Chondrocyte (in vitro differentiated cells): Measurements from ENCODE around the gene IFRD1. TPM values are rescaled to one million over a fixed set of nuclear protein-coding genes. Genes with fewer than 3 reads are reported as not detected.

Experiments used
- DNase-seq: peaks from one replicate; pipeline ENCODE4 v3.0.0; 2021; ENCODE audit warnings: mixed read lengths, low spot score
- H3K27ac Mint-ChIP-seq: one replicate; pipeline ENCODE4 v1.8.0; 2021; ENCODE audit warnings: mild to moderate bottlenecking, moderate library complexity, mixed read lengths; ENCODE audit not compliant: unreplicated experiment
- H3K27me3 Mint-ChIP-seq: 2 replicates; pipeline ENCODE4 v1.8.0; 2021; ENCODE audit warnings: low read depth, mixed read lengths
- H3K36me3 Mint-ChIP-seq: 2 replicates; pipeline ENCODE4 v1.8.0; 2021; ENCODE audit warnings: low read depth, mixed read lengths
- H3K4me1 Mint-ChIP-seq: 2 replicates; pipeline ENCODE4 v1.8.0; 2021; ENCODE audit warnings: low read depth, mild to moderate bottlenecking, mixed read lengths
- H3K4me3 Mint-ChIP-seq: one replicate; pipeline ENCODE4 v1.8.0; 2021; ENCODE audit warnings: mild to moderate bottlenecking, moderate library complexity, mixed read lengths; ENCODE audit not compliant: unreplicated experiment
- H3K9me3 Mint-ChIP-seq: 2 replicates; pipeline ENCODE4 v1.8.0; 2021; ENCODE audit warnings: low read depth, mixed read lengths
- CTCF ChIP-seq: fragments of 200-600 bp; sonication (generic); IDR thresholded peaks from 2 replicates; pipeline ENCODE4 v1.5.0; 2021; ENCODE audit warnings: antibody characterized with exemption, mild to moderate bottlenecking, moderate library complexity
- total RNA-seq: library from RNA; stranded (reverse); gene quantifications from 3 replicates; pipeline ENCODE4 v1.2.1, GENCODE V29; 2021

Gene IFRD1
- total RNA-seq, 1 donor from 2014 or later: 108 TPM

GRCh38 chr7:112495810-112496462 is 45.7 kb downstream of the IFRD1 start:
- no peaks in the 10 kb centered on the region for H3K9me3 Mint-ChIP-seq
- peaks cover 2% of the 10 kb centered on the region for H3K36me3 Mint-ChIP-seq
- H3K4me3 Mint-ChIP-seq: no peak overlapping the region
- DNase-seq: no peak
- H3K27me3 Mint-ChIP-seq: peaks cover 2% of the 10 kb centered on the region
- H3K4me1 Mint-ChIP-seq: peaks cover 18% of the 10 kb centered on the region
- peak; percentile 84 for TF ChIP-seq CTCF
- peak overlapping the region; percentile 42 for H3K27ac Mint-ChIP-seq

- Mint-ChIP-seq H3K4me1 (peaks cover 15% of the 10 kb centered on the region), H3K9me3 (no peaks in the 10 kb centered on the region), H3K36me3 (no peaks in the 10 kb centered on the region), H3K27me3 (peaks cover 2% of the 10 kb centered on the region), H3K27ac (no peak overlapping the region), H3K4me3 (no peak overlapping the region)
- TF ChIP-seq CTCF: no peak
- DNase-seq: no peak
These were observed 47.2 kb downstream of the IFRD1 start for GRCh38 chr7:112497481-112497880.

GRCh38 chr7:112500619-112501018 is 50.4 kb downstream of the IFRD1 start:
- no peak for DNase-seq
- Mint-ChIP-seq H3K36me3 (no peaks in the 10 kb centered on the region), H3K4me1 (peaks cover 8% of the 10 kb centered on the region), H3K4me3 (no peak overlapping the region), H3K9me3 (no peaks in the 10 kb centered on the region), H3K27me3 (peaks cover 2% of the 10 kb centered on the region), H3K27ac (no peak overlapping the region)
- peak; percentile 45 for TF ChIP-seq CTCF

GRCh38 chr7:112501801-112502503 is 51.7 kb downstream of the IFRD1 start:
- TF ChIP-seq CTCF: no peak
- no peak overlapping the region for H3K4me3 Mint-ChIP-seq
- H3K27ac Mint-ChIP-seq: no peak overlapping the region
- no peaks in the 10 kb centered on the region for H3K9me3 Mint-ChIP-seq
- H3K27me3 Mint-ChIP-seq: no peaks in the 10 kb centered on the region
- peaks cover 6% of the 10 kb centered on the region for H3K4me1 Mint-ChIP-seq
- H3K36me3 Mint-ChIP-seq: no peaks in the 10 kb centered on the region
- DNase-seq: no peak

GRCh38 chr7:112502700-112503099 is 52.4 kb downstream of the IFRD1 start:
- Mint-ChIP-seq H3K4me1 (peaks cover 6% of the 10 kb centered on the region), H3K4me3 (no peak overlapping the region), H3K36me3 (no peaks in the 10 kb centered on the region), H3K27me3 (no peaks in the 10 kb centered on the region), H3K9me3 (no peaks in the 10 kb centered on the region), H3K27ac (no peak overlapping the region)
- DNase-seq: no peak
- TF ChIP-seq CTCF: no peak
